SK-N-SH (cell line): ENCODE measurements around the gene CLCNKB. TPM values are rescaled to one million over a fixed set of nuclear protein-coding genes. Genes with fewer than 3 reads are reported as not detected.

ENCODE experiments used
- CTCF ChIA-PET: fragments of 300-600, 350-600 bp; formaldehyde crosslinking; extraction: SDS; loops from one replicate; lab custom pipeline; 2021; lab: Yijun Ruan, JAX
- POLR2A ChIA-PET: fragments of 350-600 bp; sonication (Branson Sonifier 250); formaldehyde crosslinking; extraction: SDS; loops from one replicate; lab custom pipeline; 2020; ENCODE audit warnings: antibody characterized with exemption, inconsistent platforms; lab: Yijun Ruan, JAX
- DNase-seq: peaks from one replicate; pipeline ENCODE4 v3.0.0; 2012
- H2AFZ ChIP-seq: fragments of 200-600 bp; sonication (generic); 2 replicates; pipeline ENCODE4 v1.8.1; 2016; ENCODE audit warnings: antibody characterized with exemption, mild to moderate bottlenecking, low read depth
- H3F3A ChIP-seq: fragments of 200-600 bp; sonication (generic); replicated peaks from 2 replicates; pipeline ENCODE3; 2016; ENCODE audit warnings: antibody characterized with exemption, mild to moderate bottlenecking; ENCODE audit not compliant: insufficient read depth
- H3K27ac ChIP-seq, 2 experiments: fragments of 200-500 bp in 1 of 2; fragments of 200-600 bp in 1 of 2; sonication (Bioruptor generic) in 1 of 2; sonication (generic), shearing (Covaris generic) in 1 of 2; 2 replicates each; pipeline versions ENCODE4 v1.5.1 to v1.6.1; 2014 to 2016; ENCODE audit warnings: low read depth in 2 of 2, inconsistent platforms in 1 of 2, low read length in 1 of 2, mild to moderate bottlenecking in 1 of 2, mixed read lengths in 1 of 2
- H3K27me3 ChIP-seq: fragments of 200-600 bp; sonication (generic), shearing (Covaris generic); 2 replicates; pipeline ENCODE4 v1.6.1; 2016; ENCODE audit warnings: mixed run types; ENCODE audit not compliant: insufficient read depth
- H3K36me3 ChIP-seq, 2 experiments: fragments of 200-500 bp in 1 of 2; fragments of 200-600 bp in 1 of 2; sonication (Bioruptor generic) in 1 of 2; sonication (generic) in 1 of 2; replicated peaks in 1 of 2; 2 replicates each; pipeline versions ENCODE3 to v1.5.1; 2014 to 2016; ENCODE audit warnings: low read length in 1 of 2, mild to moderate bottlenecking in 1 of 2; ENCODE audit not compliant: insufficient read depth in 2 of 2, control insufficient read depth in 1 of 2
- H3K4me1 ChIP-seq, 2 experiments: fragments of 200-500 bp in 1 of 2; fragments of 200-600 bp in 1 of 2; sonication (Bioruptor generic) in 1 of 2; sonication (generic), shearing (Covaris generic) in 1 of 2; 2 replicates each; pipeline versions ENCODE4 v1.5.1 to v1.6.1; 2014 to 2016; ENCODE audit warnings: low read depth in 1 of 2, low read length in 1 of 2, mixed run types in 1 of 2; ENCODE audit not compliant: insufficient read depth in 2 of 2, control insufficient read depth in 1 of 2
- H3K4me2 ChIP-seq: fragments of 200-600 bp; sonication (generic), shearing (Covaris generic); 2 replicates; pipeline ENCODE4 v1.6.1; 2017; ENCODE audit warnings: mixed run types
- H3K4me3 ChIP-seq, 2 experiments: fragments of 200-500 bp in 1 of 2; fragments of 200-600 bp in 1 of 2; sonication (Bioruptor generic) in 1 of 2; sonication (generic), shearing (Covaris generic) in 1 of 2; 2 replicates each; pipeline versions ENCODE4 v1.5.1 to v1.8.1; 2014 to 2016; ENCODE audit warnings: low read depth in 2 of 2, inconsistent platforms in 1 of 2, low read length in 1 of 2, mild to moderate bottlenecking in 1 of 2, mixed read lengths in 1 of 2, moderate library complexity in 1 of 2
- H3K79me2 ChIP-seq: fragments of 200-600 bp; sonication (generic); 2 replicates; pipeline ENCODE4 v1.8.1; 2017; ENCODE audit warnings: mild to moderate bottlenecking; ENCODE audit not compliant: insufficient read depth
- H3K9ac ChIP-seq: fragments of 200-600 bp; sonication (generic); 2 replicates; pipeline ENCODE4 v1.6.1; 2017; ENCODE audit warnings: mixed run types
- H3K9me2 ChIP-seq: fragments of 200-600 bp; sonication (generic); 2 replicates; pipeline ENCODE4 v1.6.1; 2017; ENCODE audit warnings: mixed run types
- H3K9me3 ChIP-seq: fragments of 200-600 bp; sonication (generic); 2 replicates; pipeline ENCODE4 v1.6.1; 2017; ENCODE audit warnings: mixed run types, mild to moderate bottlenecking, moderate library complexity
- H4K20me1 ChIP-seq: fragments of 200-600 bp; sonication (generic); 2 replicates; pipeline ENCODE4 v1.6.1; 2017; ENCODE audit warnings: mild to moderate bottlenecking, mixed run types; ENCODE audit not compliant: insufficient read depth
- CHD2 ChIP-seq: fragments of 150-350 bp; IDR thresholded peaks from 2 replicates; pipeline ENCODE4 v1.6.1; 2018; ENCODE audit warnings: low read length; ENCODE audit not compliant: partially characterized antibody
- ELF1 ChIP-seq: IDR thresholded peaks from 2 replicates; pipeline ENCODE4 v1.4.0; 2012
- EZH2phosphoT487 ChIP-seq: fragments of 200-600 bp; sonication (generic); IDR thresholded peaks from 2 replicates; pipeline ENCODE4 v1.6.1; 2017; ENCODE audit warnings: low read depth, mixed run types, mild to moderate bottlenecking, antibody characterized with exemption, moderate library complexity, borderline replicate concordance
- FOSL2 ChIP-seq: IDR thresholded peaks from 2 replicates; pipeline ENCODE4 v1.4.0; 2012; ENCODE audit warnings: low read depth, mild to moderate bottlenecking, moderate library complexity, borderline replicate concordance
- FOXM1 ChIP-seq: IDR thresholded peaks from 2 replicates; pipeline ENCODE4 v1.4.0; 2012; ENCODE audit warnings: low read depth, mild to moderate bottlenecking
- GABPA ChIP-seq: IDR thresholded peaks from 2 replicates; pipeline ENCODE4 v1.4.0; 2012; ENCODE audit warnings: low read depth, mild to moderate bottlenecking
- MAX ChIP-seq: IDR thresholded peaks from 2 replicates; pipeline ENCODE4 v1.4.0; 2012; ENCODE audit warnings: low read depth
- MXI1 ChIP-seq: IDR thresholded peaks from 2 replicates; pipeline ENCODE4 v1.6.1; 2012; ENCODE audit warnings: mild to moderate bottlenecking, low read depth, low read length, improper control_type of control experiment
- NFIC ChIP-seq: IDR thresholded peaks from 2 replicates; pipeline ENCODE4 v1.4.0; 2012; ENCODE audit warnings: borderline replicate concordance
- POLR2AphosphoS5 ChIP-seq: IDR thresholded peaks from 2 replicates; pipeline ENCODE4 v1.6.1; 2012; ENCODE audit warnings: low read depth, low read length
- RAD21 ChIP-seq: IDR thresholded peaks from 2 replicates; pipeline ENCODE4 v1.6.1; 2012; ENCODE audit warnings: mild to moderate bottlenecking, low read length
- RFX5 ChIP-seq: IDR thresholded peaks from 2 replicates; pipeline ENCODE4 v1.6.1; 2012; ENCODE audit warnings: mild to moderate bottlenecking, improper control_type of control experiment, low read length
- SIN3A ChIP-seq: IDR thresholded peaks from 2 replicates; pipeline ENCODE4 v1.6.1; 2012; ENCODE audit warnings: low read depth, mild to moderate bottlenecking, low read length, moderate library complexity, borderline replicate concordance
- SMC3 ChIP-seq: IDR thresholded peaks from 2 replicates; pipeline ENCODE4 v1.6.1; 2012; ENCODE audit warnings: low read depth, low read length, improper control_type of control experiment
- TCF12 ChIP-seq: IDR thresholded peaks from 2 replicates; pipeline ENCODE4 v1.4.0; 2012
- TEAD4 ChIP-seq: IDR thresholded peaks from 2 replicates; pipeline ENCODE4 v1.4.0; 2012; ENCODE audit warnings: mild to moderate bottlenecking, borderline replicate concordance; ENCODE audit not compliant: insufficient read depth
- USF1 ChIP-seq: IDR thresholded peaks from 2 replicates; pipeline ENCODE4 v1.4.0; 2012; ENCODE audit warnings: low read depth, borderline replicate concordance
- USF2 ChIP-seq: fragments of 150-350 bp; IDR thresholded peaks from 2 replicates; pipeline ENCODE4 v1.6.1; 2017; ENCODE audit warnings: antibody characterized with exemption, low read length, low read depth, borderline replicate concordance
- WGBS: methylation state at CpG from one replicate; pipeline ENCODE4 v1.1.6; 2017; ENCODE audit warnings: low lambda C conversion rate; 5-methylcytosine and 5-hydroxymethylcytosine counted together
- polyA plus RNA-seq, 3 experiments: library from polyadenylated mRNA; depleted of rRNA; stranded (reverse); fragments of >200 nt; gene quantifications; 2 replicates each; pipeline ENCODE4 v1.2.3, GENCODE V29; 2012

CLCNKB gene
- polyA plus RNA-seq, 1 of the 3 experiments (the other 2 are of a cell fraction), result 0.41 TPM

- Histone ChIP-seq H3K27me3 (no peaks in the 10 kb centered on the region), H3K9me2 (no peaks in the 10 kb centered on the region), H3K27ac (no peak overlapping the region), H3K4me2 (no peak overlapping the region), H3K79me2 (no peaks in the 10 kb centered on the region), H3K36me3 (no peaks in the 10 kb centered on the region), H3K4me1 (peaks cover 0 to 3% of the 10 kb centered on the region in 2 experiments; a peak in 1 of 4 replicates), H3K9me3 (no peaks in the 10 kb centered on the region)
- POLR2A ChIA-PET, result no interaction called here
- no peak for DNase-seq
- no peak for TF ChIP-seq FOXM1
- no peak for TF ChIP-seq USF1
- no peak for TF ChIP-seq RAD21
- TF ChIP-seq GABPA, result no peak
- TF ChIP-seq SMC3, result no peak
- TF ChIP-seq, all 33 proteins: peak for 0
- 97% methylated on average over 5 of the region's 5 CpGs for WGBS
- no peak overlapping the region for H3K9ac ChIP-seq
- H4K20me1 ChIP-seq, result no peaks in the 10 kb centered on the region
- H3K4me3 ChIP-seq, result no peak overlapping the region
- no peak overlapping the region for H2AFZ ChIP-seq
- CTCF ChIA-PET, result interaction anchor here (0.8 to 1.8 kb wide), 4 partner anchors 25 to 39 kb away, joined by 3 to 5 read pairs (median 4); partner anchors contain the start of genes FAM131C and HSPB7
- no peaks in the 10 kb centered on the region for H3F3A ChIP-seq
These were observed 368 bp downstream of the CLCNKB start for GRCh38 chr1:16043950-16044349.

GRCh38 chr1:16046842-16047241 is 3.3 kb downstream of the CLCNKB start:
- H3K4me1 ChIP-seq, result peaks cover 0 to 3% of the 10 kb centered on the region in 2 experiments; a peak in 1 of 4 replicates
- 85% methylated on average over 4 of the region's 7 CpGs for WGBS
- TF ChIP-seq ELF1, result no peak
- TF ChIP-seq EZH2phosphoT487, result no peak
- TF ChIP-seq NFIC, result no peak
- no peak for TF ChIP-seq USF1
- no peak for TF ChIP-seq TCF12
- no peak for TF ChIP-seq GABPA
- TF ChIP-seq MXI1, result no peak
- no peak for TF ChIP-seq POLR2AphosphoS5
- no peak for TF ChIP-seq MAX
- TF ChIP-seq CHD2, result no peak
- no peak for TF ChIP-seq TEAD4
- TF ChIP-seq RFX5, result no peak
- TF ChIP-seq RAD21, result no peak
- no peak for TF ChIP-seq SMC3
- TF ChIP-seq FOSL2, result no peak
- no peak for TF ChIP-seq SIN3A
- no peak for TF ChIP-seq USF2
- TF ChIP-seq FOXM1, result no peak
- no peak overlapping the region for H3K9ac ChIP-seq
- DNase-seq, result no peak
- H3K27me3 ChIP-seq, result no peaks in the 10 kb centered on the region
- H3K27ac ChIP-seq, result no peak overlapping the region
- H3K9me2 ChIP-seq, result no peaks in the 10 kb centered on the region
- no peaks in the 10 kb centered on the region for H3K79me2 ChIP-seq
- no peak overlapping the region for H3K4me3 ChIP-seq
- no peak overlapping the region for H3K4me2 ChIP-seq
- CTCF ChIA-PET, result interaction anchor here (0.8 to 2.7 kb wide), 3 partner anchors 9 to 231 kb away, joined by 3 to 10 read pairs (median 3); no protein-coding TSS in a partner anchor
- no peaks in the 10 kb centered on the region for H3F3A ChIP-seq
- H3K36me3 ChIP-seq, result no peaks in the 10 kb centered on the region
- H4K20me1 ChIP-seq, result no peaks in the 10 kb centered on the region
- POLR2A ChIA-PET, result no interaction called here
- H3K9me3 ChIP-seq, result no peaks in the 10 kb centered on the region
- no peak overlapping the region for H2AFZ ChIP-seq
